OCI-LY7 (cell line): ENCODE data around the gene SNX14. TPM values are rescaled to one million over a fixed set of nuclear protein-coding genes. Genes with fewer than 3 reads are reported as not detected.
A peak's percentile ranks its signal among the peaks of the same experiment; 100 is the strongest.

ENCODE experiments used
- BruUV-seq: library from RNA; stranded (reverse); fragments of 400-500 nt; replicated peaks from 2 replicates; lab custom pipeline; 2021; lab: Mats Ljungman, UMichigan
- CTCF ChIA-PET: fragments of 300-600 bp; sonication (Branson Sonifier 250); formaldehyde crosslinking; loops from one replicate; lab custom pipeline; 2022; ENCODE audit warnings: antibody characterized with exemption; ENCODE audit not compliant: unreplicated experiment; lab: Charles Lee
- POLR2A ChIA-PET: fragments of 300-600 bp; sonication (Branson Sonifier 250); formaldehyde crosslinking; loops from one replicate; lab custom pipeline; 2022; ENCODE audit warnings: antibody characterized with exemption; lab: Charles Lee
- DNase-seq: peaks from one replicate; pipeline ENCODE4 v3.0.0-alpha.2; 2015; ENCODE audit warnings: low spot score
- H2AFZ ChIP-seq: fragments of 200-600 bp; sonication (generic), shearing (Covaris generic); 2 replicates; pipeline ENCODE4 v1.6.1; 2014; ENCODE audit warnings: mild to moderate bottlenecking, antibody characterized with exemption, low read length, moderate library complexity
- H3K27ac ChIP-seq: fragments of 200-600 bp; sonication (generic); 2 replicates; pipeline ENCODE4 v1.5.1; 2014; ENCODE audit warnings: mixed run types, low read depth, mild to moderate bottlenecking, moderate library complexity, low read length, inconsistent platforms; ENCODE audit not compliant: poor library complexity, severe bottlenecking
- H3K36me3 ChIP-seq: fragments of 200-600 bp; sonication (generic); 2 replicates; pipeline ENCODE4 v1.6.1; 2014; ENCODE audit warnings: mild to moderate bottlenecking, antibody characterized with exemption, low read length, moderate library complexity, mixed read lengths; ENCODE audit not compliant: insufficient read depth
- H3K4me1 ChIP-seq: fragments of 200-600 bp; sonication (generic); 2 replicates; pipeline ENCODE4 v1.5.1; 2014; ENCODE audit warnings: mild to moderate bottlenecking, low read length; ENCODE audit not compliant: insufficient read depth, poor library complexity, severe bottlenecking
- H3K4me2 ChIP-seq: fragments of 200-600 bp; sonication (generic); 2 replicates; pipeline ENCODE4 v1.6.1; 2014; ENCODE audit warnings: mild to moderate bottlenecking, low read length
- H3K4me3 ChIP-seq: fragments of 200-600 bp; sonication (generic); 2 replicates; pipeline ENCODE4 v1.5.1; 2014; ENCODE audit warnings: mild to moderate bottlenecking, low read depth, low read length; ENCODE audit not compliant: poor library complexity, severe bottlenecking
- H3K79me2 ChIP-seq: fragments of 200-600 bp; sonication (generic); 2 replicates; pipeline ENCODE4 v1.6.1; 2016; ENCODE audit warnings: low read depth, mild to moderate bottlenecking, low read length, moderate library complexity, mixed read lengths; ENCODE audit not compliant: insufficient read depth
- H3K9me2 ChIP-seq: fragments of 200-600 bp; sonication (generic); 2 replicates; pipeline ENCODE4 v1.6.1; 2016; ENCODE audit warnings: mild to moderate bottlenecking, low read length, mixed read lengths; ENCODE audit not compliant: insufficient read depth
- H3K9me3 ChIP-seq: fragments of 200-600 bp; sonication (generic); 2 replicates; pipeline ENCODE4 v1.6.1; 2014; ENCODE audit warnings: mild to moderate bottlenecking, mixed run types, low read length, mixed read lengths
- H4K20me1 ChIP-seq: fragments of 200-600 bp; sonication (generic); 2 replicates; pipeline ENCODE4 v1.6.1; 2014; ENCODE audit warnings: mild to moderate bottlenecking, antibody characterized with exemption, low read length, moderate library complexity, mixed read lengths; ENCODE audit not compliant: insufficient read depth
- CTCF ChIP-seq: fragments of 200-600 bp; sonication (generic); conservative IDR thresholded peaks from 2 replicates; pipeline ENCODE4 v1.5.1; 2014; ENCODE audit warnings: mild to moderate bottlenecking, antibody characterized with exemption, low read length, moderate library complexity, mixed read lengths
- EZH2phosphoT487 ChIP-seq: fragments of 200-600 bp; sonication (generic); IDR thresholded peaks from 2 replicates; pipeline ENCODE4 v1.6.1; 2018; ENCODE audit warnings: low read depth, borderline replicate concordance, mild to moderate bottlenecking, mixed run types, antibody characterized with exemption, low read length, moderate library complexity, mixed read lengths
- intact Hi-C: fragments of 100-400 bp; cut with micrococcal nuclease; formaldehyde crosslinking; loops from one replicate; pipeline ENCODE4 v1.10.0; 2022; ENCODE audit not compliant: unreplicated experiment
- total RNA-seq, 2 experiments: library from RNA; depleted of rRNA in 1 of 2; stranded (reverse); fragments of >200 nt in 1 of 2; shearing (Covaris generic) in 1 of 2; gene quantifications; 2 replicates each; pipeline ENCODE4 v1.2.3, GENCODE V29; 2014 to 2022

Gene SNX14
- total RNA-seq, 2 experiments from 2014 or later: 73.4 to 75.3 TPM

DNA sequence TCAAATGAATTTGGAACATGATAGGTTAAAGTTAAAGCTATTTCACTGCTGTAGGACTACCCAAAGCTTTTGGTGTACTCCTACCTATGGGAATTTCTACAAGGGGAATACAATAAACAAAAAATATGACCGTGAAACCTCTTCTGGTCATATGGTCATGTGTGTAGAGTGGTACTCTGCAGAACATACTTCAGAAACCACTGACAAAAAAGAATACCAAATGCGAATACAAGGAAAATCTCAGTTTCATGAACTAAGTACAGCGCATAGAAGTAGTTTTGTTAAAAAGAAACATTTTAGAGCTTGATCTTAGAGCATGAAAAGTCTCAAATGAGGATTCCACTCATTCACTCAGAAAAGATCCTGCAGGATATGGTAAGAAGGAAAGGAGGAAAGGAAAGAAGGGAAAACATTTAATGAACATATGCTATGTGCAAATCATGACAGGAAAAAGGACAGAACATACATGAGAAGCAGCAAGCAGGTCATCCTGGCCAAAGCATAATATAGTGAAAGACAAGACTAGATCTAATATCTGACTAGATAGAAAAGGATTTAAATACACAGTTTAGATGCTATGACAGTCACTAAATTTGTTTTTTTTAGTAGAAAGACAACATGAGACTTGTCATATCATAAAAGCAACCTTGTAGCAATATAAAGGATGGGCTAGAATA is 36.5 kb downstream of the SNX14 start:
- POLR2A ChIA-PET: no interaction called here
- no TSS peak for BruUV-seq
- intact Hi-C loops: no loop called here
- CTCF ChIA-PET: no interaction called here
- Histone ChIP-seq H2AFZ (no peak overlapping the region), H3K4me3 (no peak overlapping the region), H3K9me3 (no peaks in the 10 kb centered on the region; the same call in 1 of the 2 replicates), H3K36me3 (peaks cover 30% of the 10 kb centered on the region), H4K20me1 (no peaks in the 10 kb centered on the region), H3K9me2 (no peaks in the 10 kb centered on the region), H3K4me2 (no peak overlapping the region), H3K4me1 (no peaks in the 10 kb centered on the region), H3K27ac (no peak overlapping the region), H3K79me2 (no peaks in the 10 kb centered on the region)
- TF ChIP-seq CTCF (no peak), EZH2phosphoT487 (no peak)
- DNase-seq: no peak

GRCh38 chr6:85552652-85553051 is 41.0 kb downstream of the SNX14 start:
- CTCF ChIA-PET: no interaction called here
- Histone ChIP-seq H3K4me2 (no peak overlapping the region), H3K4me3 (no peak overlapping the region), H3K4me1 (no peaks in the 10 kb centered on the region), H4K20me1 (no peaks in the 10 kb centered on the region), H2AFZ (no peak overlapping the region), H3K36me3 (peaks cover 52% of the 10 kb centered on the region), H3K9me3 (peaks cover 5% of the 10 kb centered on the region), H3K79me2 (no peaks in the 10 kb centered on the region), H3K9me2 (no peaks in the 10 kb centered on the region), H3K27ac (no peak overlapping the region)
- no TSS peak for BruUV-seq
- POLR2A ChIA-PET: interaction anchor here (1.0 kb wide), 1 partner anchor 462 kb away, joined by 3 read pairs; no protein-coding TSS in a partner anchor
- intact Hi-C loops: no loop called here
- TF ChIP-seq CTCF: no peak
- DNase-seq: no peak

DNA sequence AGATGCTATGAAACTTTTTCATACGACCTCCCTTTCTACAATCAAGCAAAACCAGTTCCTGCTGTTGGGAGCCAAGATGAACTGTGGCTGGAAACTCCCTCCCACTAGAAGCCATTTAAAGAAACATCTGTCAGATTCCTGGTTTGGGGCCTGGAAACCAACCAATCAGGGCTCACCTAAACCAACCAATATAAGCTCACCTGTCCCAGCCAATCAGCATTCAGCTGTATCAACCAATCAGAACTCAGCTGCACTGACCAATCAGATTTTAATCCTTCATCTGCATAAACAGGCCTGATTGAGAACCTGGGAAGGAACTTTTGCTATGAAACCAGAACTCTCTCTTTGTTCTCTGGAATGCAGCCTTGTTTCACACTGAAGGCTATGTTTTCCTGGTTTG is 42.4 kb downstream of the SNX14 start:
- ChIA-PET CTCF (no interaction called here), POLR2A (no interaction called here)
- TSS peak; percentile 21 for BruUV-seq

More for the DNA sequence above, 42.4 kb downstream of the SNX14 start:
- no peak overlapping the region for H2AFZ ChIP-seq
- intact Hi-C loops: no loop called here
- no peaks in the 10 kb centered on the region for H3K9me2 ChIP-seq
- peak; percentile 8 for DNase-seq
- no peaks in the 10 kb centered on the region for H3K79me2 ChIP-seq
- H3K36me3 ChIP-seq: peaks cover 58% of the 10 kb centered on the region
- no peaks in the 10 kb centered on the region for H4K20me1 ChIP-seq
- TF ChIP-seq CTCF (no peak), EZH2phosphoT487 (no peak)
- no peak overlapping the region for H3K4me2 ChIP-seq
- H3K9me3 ChIP-seq: peaks cover 5% of the 10 kb centered on the region
- H3K4me1 ChIP-seq: no peaks in the 10 kb centered on the region
- H3K4me3 ChIP-seq: no peak overlapping the region
- H3K27ac ChIP-seq: no peak overlapping the region
